HEK293 (cell line): ENCODE data around the gene TARS3.

Experiments used
- CTCF ChIP-seq: fragments of 450-650 bp; formaldehyde crosslinking; IDR thresholded peaks from 2 replicates; pipeline ENCODE4 v1.5.1; 2016; ENCODE audit warnings: missing biosample characterization, missing genetic modification characterization
- MEIS1 ChIP-seq: sonication (generic); formaldehyde crosslinking; IDR thresholded peaks from 2 replicates; pipeline ENCODE4 v1.8.1; 2022; ENCODE audit warnings: missing genetic modification reagents, mild to moderate bottlenecking, borderline replicate concordance

GRCh38 chr15:101623367-101624304 lies 100.6 kb downstream of the TARS3 start:
- TF ChIP-seq CTCF (no peak), MEIS1 (CRISPR knock-in tag) (no peak)
